ENCODE measurements around the gene KIF16B.
"Not testable (repeated sequence)": the region's sequence is repeated elsewhere in the genome, so short reads cannot be mapped to it uniquely, and the experiment has no call there.

KIF16B gene

DNA sequence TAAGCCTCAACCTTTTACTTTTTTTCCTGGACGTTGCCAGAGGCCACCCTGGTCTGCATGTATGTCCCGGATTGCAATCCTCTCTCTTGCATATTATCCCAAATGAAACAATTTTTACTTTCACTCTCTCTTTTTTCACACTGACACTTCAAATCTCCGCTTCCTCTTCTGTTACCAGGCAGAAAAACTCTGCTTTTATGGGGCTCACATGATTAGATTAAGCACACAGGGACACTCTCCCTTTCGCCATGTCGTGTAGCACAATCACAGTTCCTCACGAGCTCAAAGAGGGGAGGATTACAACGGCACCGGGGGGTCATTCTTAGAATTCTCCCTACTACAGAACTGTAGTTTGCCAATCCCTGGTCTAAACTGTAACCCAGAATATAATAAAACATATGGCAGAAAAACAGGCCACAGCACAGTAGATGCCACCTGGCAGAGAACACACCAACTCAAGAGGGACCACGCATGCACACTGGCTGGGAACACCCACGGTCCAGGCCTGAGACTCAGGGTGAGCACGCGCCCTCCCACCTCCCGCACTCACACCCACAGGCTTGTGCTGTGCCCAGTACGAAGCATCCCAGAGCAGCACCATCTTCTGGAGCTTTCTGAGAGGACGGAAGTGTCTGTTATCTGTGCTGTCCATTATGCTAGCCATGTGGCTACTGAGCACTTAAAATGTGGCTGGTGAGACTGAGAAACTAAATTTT is 288.7 kb downstream of the KIF16B start:
- DNase-seq = no peak

DNA sequence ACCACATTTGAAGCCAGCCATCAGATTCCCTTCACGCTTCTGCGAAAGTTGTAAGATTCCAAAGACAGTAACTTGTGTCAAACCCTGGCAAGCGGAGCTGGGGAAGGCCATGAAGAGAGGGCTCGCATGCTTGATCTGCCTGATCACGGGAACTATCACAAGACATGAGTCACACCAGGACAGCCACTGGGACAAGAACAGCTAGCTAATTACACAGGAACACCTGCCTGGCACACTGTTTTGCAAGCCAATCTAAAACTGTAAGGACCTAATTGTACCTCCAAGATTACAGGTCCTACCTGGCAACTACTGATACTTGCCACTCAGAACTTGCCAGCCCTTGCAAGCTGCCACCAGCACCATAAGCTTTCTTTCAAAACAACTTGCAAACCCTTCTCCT is 289.3 kb downstream of the KIF16B start:
- DNase-seq = no peak

DNA sequence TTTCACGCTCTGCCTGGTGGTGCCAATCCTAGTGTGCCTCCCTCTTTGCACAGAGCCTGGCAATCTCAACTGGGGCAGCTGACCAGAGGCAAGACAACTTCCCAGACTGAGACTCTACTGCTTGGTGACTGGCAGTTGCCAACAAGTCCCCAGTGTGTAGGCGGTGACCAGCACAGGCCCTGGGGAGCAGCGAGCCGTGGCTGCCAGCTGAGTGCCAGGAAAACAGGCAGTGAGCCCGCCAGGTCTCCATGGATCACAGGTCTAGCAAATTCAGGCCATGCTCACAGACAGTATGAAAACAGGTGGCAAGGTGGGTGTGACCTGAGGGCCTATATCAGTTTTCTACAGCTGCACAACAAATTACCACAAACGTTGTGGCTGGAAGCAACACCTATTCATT is 289.9 kb downstream of the KIF16B start:
- no peak for DNase-seq

DNA sequence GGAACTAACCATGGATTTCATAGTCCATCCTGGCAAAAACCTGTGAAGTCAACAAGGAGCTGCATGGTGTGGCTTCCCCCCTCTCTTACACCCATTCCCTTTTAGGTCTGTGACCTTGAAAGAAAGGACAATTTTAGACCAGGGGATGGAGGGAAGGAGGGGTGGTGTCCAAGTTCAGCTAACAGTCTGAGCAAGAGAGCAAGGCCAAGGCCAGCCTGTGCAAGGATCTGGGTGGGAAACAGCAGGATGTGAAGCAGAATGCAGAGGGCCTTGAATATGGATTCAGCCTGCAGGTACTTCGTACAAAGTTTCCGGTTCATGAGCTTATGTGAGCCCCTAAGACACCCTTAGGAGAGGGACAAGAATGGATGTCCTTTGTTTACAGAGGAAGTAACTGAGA is 293.0 kb downstream of the KIF16B start:
- DNase-seq = no peak

DNA sequence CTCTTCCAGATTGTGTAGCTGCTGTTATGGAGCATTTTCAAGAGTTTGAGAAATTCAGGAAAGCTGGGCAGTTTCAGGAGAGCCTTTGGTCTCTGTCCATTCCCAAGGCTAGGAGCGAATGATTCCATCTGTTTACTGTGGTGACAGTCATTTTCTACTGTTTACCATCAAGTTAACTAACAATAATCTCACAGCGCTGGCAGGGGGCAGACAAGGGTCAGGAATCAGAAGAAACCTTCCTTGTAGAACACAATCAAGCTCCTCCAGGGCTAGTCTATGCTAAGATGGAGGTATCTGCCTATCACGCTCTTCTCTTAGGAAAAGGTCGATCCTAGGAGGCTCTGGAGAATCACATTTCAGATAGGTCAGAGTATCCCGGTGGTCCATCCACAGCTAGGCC is 293.9 kb downstream of the KIF16B start:
- DNase-seq = no peak

DNA sequence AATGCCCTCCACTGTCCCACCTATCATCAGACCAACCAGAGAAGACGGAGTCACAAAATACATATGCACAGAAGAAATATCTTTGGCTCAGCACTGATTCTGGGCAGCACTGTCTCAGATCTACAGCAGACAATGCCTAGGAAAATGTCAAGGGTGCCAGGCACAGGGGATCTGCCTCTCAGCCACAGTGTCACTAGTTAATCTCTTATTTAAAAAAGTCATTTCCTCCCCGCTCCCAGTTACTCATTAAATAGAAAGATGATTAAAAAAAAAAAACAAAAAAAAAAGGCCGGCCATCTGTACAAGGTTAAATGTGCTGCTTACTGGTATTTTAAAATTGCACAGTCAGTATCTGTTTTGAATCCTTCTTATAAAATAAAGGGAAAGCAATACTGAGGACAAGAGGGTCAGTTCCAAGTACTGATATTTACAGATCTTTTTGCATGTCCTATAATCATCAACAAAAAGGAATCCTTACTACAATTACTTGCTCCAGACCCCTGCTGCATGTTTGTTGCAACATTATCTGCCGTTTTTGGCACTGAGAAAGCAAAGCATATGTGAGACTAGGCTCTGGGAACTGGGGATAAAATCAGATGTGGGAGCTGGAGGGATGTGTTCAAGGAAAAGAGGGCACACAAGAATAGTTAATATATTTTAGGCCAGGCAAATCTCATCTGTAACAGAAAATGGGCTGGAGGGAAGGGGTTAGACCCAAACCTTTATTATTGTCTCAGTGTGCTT is 299.3 kb downstream of the KIF16B start:
- DNase-seq = no peak

DNA sequence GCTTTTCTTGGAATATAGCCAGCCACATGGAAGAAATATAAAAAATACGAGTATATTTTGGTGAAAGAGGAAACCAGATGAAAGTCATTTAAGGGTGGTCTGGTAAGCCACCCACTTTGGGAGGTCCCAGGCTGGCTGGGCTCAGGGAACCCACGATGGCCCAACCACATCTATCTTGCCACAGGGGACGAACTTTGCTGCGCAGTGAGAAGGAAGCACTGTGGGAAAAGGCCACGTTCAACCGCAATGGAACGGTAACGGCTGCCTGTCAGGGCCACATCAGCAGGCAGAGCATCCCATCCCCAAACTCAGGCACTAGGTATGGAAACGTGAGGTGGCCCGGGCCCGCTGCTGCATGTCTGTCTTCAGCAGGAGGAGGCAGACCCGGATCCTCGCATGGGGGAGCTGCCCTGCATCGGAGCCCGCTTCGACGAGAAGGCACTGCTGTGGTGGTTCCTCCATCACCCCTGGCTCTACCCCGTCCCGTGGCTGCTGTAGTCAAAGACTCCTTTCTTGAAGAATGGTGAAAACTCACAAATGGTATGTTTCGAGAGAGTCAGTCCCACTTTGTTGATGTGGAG is 300.4 kb downstream of the KIF16B start:
- no peak for DNase-seq

DNA sequence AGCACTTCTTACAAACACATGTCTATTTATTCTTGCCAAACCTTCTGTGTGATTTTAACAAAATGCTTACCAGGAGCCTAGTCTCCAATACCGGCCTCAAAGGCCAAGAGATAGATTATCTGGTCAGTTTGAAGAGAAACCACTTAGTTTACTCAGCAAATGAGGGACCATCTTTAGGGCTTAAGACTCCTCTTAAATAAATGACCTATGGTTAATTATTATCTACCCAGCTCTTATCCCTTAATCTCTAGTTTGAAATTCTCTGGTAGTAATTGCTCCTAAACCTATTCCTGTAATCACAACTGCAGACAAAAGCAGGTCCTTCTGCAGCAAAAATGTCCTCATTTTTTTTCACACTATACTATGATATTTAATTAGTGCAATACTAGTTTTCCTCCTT is 301.8 kb downstream of the KIF16B start:
- no peak for DNase-seq

DNA sequence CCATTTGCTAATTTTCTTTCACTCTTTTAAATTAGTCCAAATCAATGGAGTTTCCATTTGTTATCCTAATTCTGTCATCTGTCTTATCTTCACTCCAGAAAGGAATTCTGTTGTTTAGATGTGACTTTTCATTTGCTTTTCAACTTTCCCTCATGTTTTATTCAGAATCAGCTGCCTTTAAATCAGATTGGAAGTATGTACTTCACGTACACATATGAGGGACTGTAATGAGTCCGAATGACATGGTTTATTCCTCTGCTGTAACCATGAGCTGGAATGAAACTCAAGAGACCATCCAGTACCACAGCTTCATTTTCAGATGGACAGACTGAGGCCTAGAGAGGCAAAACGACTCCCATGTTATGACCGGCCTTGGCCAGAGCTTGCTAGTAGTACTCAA is 302.3 kb downstream of the KIF16B start:
- no peak for DNase-seq

DNA sequence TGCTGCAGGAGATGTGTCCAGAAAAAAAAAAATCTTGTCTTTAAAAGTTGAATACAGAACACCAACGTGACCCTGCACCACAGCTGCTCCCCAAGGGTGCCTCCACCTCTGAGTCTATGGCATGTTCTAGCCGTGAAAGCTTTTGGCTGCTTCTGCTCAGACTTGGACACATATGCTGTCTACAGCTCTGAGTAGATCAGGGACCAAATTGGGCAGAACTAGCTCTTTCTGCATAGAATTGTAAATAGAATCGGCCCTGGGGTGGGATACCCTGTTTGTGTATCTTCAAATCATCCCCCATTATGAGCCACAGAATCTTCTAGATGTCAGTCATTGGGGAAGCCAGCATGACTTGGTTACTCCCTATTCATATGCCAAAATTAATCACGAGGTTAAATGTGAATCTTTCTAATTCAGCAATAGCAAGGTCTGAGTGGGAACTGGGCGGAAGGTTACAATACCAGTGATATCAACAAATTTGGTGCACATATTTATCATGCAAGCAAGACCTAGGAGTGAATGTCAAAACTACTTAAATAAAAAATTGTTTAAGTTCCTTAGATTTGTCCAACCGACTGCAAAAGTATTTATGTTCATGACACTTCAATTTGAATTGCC is 302.8 kb downstream of the KIF16B start:
- no peak for DNase-seq

DNA sequence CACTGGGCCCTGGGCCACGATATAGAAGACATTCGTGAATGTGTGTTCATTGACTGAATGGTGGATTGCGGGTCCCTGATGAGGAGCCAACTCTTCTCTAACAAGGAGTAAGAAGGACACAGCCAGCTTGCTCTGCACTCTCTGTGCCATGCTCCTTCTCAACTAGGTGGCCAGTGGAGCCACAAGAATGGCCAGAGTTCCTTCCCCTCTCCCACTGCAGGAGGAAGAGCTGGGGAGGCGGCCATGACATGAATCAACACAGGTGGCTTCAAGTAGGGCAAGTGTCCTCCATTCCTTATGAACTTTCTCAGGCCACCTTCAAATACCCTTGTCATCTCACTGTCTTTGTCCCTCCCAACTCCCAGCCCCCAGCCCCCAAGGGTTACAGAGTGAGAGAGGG is 305.7 kb downstream of the KIF16B start:
- DNase-seq = no peak

DNA sequence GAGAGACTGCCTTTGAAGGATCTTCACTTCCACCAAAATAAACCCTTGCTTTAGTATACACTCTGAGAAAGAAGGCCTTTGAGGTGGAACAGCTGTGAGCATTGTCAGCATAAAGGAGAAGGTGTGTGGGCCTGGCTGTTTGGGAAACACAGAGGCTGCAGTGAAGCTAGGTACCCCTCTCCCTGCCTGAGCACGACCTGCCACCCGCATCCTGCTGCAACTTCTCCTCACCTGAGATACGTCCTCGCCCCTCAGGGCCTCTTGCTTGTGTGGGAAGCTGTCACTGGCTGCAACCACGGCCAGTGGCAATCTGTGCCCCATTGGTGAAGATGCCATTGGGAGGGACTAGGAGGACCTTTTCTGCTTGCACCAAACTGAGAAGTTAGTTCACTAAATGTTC is 307.9 kb downstream of the KIF16B start:
- DNase-seq = no peak

DNA sequence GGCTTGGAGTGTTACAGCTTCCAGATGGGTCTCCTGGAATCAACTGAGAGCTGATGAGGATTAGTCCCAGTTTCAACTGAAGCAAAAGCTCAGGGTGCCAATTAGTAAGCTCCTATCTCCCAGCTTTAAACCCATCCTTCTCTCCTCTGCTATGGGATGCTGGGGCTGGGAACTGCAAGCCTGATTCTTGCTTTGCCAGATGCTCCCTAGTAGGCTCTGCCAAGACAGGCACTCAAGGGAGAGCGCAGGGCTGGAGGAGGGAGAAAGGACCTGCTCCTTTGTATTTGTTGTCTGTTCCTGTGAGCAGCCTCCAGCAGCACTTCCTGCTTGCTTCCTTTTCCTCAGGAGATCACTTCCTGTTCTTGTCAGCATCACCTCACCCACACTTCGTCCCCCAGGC is 309.7 kb downstream of the KIF16B start:
- no peak for DNase-seq

DNA sequence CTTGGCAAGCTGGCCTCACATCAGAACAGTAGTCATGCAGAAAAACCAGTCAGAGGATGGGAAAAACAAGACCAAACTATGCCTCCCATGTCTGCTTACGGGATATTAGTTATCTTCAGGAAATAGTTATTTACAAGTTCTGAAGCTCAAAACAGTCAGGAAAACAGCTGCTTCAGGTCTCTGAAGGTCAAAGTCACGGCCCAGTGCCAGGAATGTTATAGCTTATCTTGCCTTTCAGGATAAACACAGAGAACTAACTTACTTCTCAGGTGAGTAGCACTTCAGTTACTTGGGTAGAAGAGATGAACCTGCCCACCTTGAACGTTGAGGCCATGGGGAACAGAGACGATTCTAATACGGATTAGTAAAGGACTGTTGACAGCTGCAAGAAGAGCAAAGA is 310.7 kb downstream of the KIF16B start:
- DNase-seq = no peak

DNA sequence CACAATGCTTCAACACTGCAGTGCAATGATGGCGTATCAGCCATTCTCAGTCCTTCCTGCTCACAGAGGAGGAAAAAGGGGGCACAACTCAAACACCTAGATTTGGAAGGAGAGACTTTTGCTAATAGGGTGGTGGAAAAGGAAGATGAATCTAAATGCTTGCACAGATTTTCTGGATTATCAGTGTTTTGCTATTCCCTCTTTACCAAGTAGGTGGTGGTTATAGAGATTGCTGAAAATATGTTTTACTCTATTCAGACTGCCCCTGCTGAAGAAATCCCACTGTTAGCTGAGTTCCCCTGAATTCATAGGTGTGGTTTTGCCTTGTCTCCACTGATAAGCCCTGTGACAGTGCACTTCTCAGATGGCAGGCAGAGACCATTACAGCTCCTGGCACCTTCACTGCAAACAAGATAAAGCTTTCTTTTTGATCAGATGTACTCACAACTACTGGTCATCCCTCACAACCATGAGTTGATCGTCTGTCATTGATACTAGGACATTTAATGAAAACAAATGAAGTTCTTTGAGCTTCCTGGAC is 311.4 kb downstream of the KIF16B start:
- no peak for DNase-seq

DNA sequence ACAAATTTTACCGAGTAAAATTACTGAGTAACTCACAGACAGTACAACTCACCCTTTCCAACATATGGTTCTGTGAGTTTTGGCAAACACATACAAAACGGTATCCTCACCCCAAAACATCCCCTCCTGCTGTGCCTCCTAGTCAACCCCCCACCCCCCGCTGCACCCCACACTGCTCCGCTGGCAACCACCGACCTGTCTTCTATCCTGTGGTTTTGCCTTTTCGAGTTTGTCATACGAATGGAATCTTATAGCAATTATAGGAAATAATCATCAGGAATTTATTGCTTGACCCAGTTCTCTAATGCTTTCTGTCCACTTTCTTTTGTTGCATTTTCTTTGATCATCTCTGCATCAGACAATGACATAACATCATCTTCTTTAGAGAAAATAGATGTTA is 312.3 kb downstream of the KIF16B start:
- DNase-seq = no peak

DNA sequence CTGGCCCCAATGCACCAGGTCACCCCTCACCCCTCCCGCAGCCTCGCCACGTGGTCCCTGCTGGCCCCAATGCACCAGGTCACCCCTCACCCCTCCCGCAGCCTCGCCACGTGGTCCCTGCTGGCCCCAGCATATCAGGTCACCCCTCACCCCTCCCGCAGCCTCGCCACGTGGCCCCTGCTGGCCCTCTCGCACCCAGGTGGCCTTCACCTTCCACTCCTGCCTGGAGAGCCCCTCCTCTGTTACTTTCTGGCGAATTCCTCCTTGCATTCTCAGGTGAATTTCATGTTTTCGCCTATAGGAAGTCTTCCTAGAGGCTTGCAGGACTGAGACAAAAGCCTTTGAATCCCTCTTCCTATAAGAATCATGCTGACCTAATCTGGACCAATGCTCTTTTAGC is 313.1 kb downstream of the KIF16B start:
- DNase-seq = not testable (repeated sequence)

DNA sequence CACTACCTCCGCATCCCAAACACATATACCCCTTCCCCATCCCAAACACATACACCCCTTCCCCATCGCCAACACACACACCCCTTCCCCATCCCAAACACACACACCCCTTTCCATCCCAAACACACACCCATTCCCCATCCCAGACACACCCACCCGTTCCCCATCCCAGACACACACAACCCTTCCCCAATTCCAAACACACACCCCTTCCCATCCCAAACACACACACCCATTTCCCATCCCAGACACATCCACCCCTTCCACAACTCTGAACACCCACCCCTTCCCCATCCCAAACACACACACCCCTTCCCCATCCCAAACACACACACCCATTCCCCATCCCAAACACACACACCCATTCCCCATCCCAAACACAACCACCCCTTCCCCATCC is 314.5 kb downstream of the KIF16B start:
- no peak for DNase-seq

DNA sequence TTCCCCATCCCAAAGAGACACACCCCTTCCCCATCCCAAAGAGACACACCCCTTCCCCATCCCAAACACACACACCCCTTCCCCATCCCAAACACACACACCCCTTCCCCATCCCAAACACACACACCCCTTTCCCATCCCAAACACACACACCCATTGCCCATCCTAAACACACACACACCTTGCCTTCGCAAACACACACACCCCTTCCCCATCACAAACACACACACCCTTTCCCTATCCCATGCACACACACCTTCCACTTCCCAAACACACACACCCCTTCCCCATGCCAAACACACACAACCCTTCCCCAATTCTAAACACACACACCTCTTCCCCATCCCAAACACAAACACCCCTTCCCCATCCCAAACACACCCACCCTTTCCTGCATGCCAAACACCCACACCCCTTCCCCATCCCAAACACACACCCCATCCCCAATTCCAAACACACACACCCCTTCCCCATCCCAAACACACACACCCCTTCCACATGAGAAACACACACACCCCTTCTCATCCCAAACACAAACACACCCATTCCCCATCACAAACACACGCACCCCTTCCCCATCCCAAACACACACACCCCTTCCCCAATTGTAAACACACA is 315.3 kb downstream of the KIF16B start:
- no peak for DNase-seq

DNA sequence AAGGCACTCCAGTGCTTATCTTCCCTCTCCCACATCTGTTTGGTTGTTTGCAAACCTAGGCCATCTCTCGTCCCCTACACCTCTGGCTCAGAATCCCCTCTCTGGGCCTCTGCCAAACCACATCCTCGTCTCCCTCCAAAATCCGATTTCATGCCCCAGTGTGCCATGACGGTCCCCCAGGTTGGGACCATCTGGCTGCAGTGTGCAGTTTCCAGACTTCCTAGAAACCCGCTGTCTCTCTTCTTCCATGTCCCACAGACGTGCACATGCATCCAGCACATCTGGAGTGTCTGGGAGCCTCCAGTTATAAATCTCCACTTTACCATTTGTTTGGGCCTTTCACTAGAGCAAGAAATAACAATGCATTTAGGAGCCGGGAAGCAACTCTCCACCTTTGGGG is 316.2 kb downstream of the KIF16B start:
- DNase-seq = no peak

DNA sequence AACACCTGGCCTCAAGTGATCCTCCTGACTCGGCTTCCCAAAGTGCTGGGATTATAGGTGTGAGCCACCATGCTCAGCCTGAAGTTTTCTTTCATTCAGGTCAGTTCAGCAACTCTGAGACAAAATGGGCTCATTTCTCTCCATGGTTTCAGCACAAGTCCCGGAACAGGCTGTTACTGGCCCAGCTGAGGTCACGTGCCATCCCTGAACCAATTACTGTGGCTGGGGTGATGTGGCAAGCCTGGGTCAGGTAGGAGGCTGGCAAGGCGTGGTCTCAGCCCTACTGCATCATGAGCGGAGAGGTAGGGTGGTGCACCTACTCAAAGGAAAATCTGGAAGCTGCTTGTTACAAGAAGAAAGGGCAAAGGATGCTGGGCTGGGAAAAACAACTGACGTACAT is 326.4 kb downstream of the KIF16B start:
- no peak for DNase-seq

DNA sequence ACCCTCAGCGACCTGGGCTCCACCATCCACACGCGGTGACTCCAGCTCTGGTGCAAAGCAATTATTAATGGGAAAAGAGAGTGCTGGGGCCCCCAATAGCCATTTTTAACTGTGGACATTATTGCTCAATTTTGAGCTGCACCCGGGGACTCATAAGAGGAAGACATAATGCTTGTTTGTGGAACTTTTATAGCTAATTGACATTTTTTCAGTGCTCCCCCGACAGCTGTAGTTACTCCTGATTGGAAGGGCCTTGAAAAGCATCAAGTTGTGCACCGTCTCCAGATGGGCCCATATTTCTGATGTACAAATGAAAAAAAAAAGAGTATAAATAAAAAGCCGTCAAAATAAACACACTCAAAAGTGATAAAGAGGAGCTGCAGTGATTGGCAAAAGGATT is 327.0 kb downstream of the KIF16B start:
- no peak for DNase-seq

DNA sequence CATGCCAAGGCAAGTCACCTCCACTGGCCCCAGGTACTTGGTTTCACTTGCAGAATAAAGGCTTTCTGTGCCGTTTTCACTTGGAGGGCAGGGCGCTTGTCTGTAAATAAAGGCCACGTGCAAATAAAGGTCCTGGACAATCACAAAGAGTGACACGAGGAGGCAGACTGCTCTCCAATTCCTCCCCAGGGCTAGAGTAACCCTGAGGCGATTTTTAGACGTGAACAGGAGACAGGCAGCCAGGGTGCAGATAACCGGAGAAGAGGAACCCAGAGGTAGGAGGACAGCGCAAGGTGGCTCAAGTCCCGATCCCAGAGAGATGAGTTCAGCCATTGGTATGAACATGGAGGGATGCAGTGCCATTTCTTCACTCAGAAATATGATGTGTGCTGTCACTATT is 327.4 kb downstream of the KIF16B start:
- DNase-seq = no peak
